ENCODE results near the gene ODF2L.

DNA sequence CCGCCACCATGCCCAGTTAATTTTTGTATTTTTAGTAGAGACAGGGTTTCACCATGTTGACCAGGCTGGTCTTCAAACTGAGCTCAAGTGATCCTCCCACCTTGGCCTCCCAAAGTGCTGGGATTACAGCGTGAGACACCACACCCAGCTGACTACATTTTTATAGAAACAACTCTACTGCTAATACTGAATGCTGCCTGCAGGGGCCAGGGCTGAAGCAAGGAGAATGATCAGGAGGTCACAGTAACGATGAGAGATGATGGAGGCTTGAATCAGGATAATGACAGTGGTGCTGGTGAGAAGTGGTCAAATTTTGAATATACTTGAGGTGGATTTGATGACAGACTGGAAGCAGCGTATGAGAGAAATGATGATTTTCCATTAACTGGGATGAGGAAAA is 33.3 kb downstream of the ODF2L start:
- TF ChIP-seq, protein P1, sequence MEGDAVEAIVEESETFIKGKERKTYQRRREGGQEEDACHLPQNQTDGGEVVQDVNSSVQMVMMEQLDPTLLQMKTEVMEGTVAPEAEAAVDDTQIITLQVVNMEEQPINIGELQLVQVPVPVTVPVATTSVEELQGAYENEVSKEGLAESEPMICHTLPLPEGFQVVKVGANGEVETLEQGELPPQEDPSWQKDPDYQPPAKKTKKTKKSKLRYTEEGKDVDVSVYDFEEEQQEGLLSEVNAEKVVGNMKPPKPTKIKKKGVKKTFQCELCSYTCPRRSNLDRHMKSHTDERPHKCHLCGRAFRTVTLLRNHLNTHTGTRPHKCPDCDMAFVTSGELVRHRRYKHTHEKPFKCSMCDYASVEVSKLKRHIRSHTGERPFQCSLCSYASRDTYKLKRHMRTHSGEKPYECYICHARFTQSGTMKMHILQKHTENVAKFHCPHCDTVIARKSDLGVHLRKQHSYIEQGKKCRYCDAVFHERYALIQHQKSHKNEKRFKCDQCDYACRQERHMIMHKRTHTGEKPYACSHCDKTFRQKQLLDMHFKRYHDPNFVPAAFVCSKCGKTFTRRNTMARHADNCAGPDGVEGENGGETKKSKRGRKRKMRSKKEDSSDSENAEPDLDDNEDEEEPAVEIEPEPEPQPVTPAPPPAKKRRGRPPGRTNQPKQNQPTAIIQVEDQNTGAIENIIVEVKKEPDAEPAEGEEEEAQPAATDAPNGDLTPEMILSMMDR (IDR thresholded peaks at IDR 0.05), result no peak
- TF ChIP-seq POLR2A (IDR thresholded peaks at IDR 0.05), result no peak
